NCI-H146 treated with DMSO at 0.1 percent for 48 hours (cell line): ENCODE data around the gene ACVR1C.
A peak's percentile ranks its signal among the peaks of the same experiment; 100 is the strongest.

Experiments
- DNase-seq: peaks from one replicate; lab custom pipeline; 2025; ENCODE audit not compliant: unreplicated experiment; lab: John Stamatoyannopoulos, UW

The ACVR1C gene

DNA sequence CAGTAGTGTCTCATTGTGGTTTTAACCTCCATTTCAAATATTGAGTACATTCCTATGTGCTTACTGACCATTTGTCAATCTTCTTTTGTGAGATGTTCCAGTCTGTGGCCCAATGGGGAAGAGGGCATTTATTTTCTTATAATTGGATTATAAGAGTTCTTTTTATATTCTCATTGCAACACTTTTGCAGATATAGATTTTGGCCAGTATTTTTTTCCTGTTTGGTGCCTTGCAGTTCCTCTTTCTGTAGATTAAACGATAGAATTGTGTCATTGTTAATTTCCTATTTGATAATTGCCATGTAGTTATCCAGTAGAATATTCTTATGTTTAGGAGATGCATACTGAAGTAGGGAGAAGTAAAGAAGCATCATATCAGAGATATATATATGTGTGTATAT, 128.3 kb downstream of the ACVR1C start:
- no peak for DNase-seq

DNA sequence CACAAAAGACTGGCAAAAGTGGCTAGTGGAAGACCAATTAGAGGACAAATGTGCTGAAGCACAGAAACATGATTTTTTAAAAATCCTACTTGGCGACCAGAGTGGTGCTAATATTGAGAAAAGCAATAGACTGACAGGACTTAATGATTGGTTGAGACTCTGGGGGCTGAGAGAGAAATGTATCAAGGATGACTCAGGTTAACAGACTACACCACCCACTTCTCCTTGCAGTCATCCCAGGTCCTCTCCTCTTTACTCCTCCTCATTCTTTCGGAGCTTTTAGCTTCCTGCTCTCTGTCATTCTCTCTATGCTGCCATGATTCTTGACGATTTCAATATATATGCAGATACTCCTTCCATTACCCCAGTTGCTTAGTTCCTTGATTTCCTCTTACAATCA, 130.2 kb downstream of the ACVR1C start:
- DNase-seq: no peak

DNA sequence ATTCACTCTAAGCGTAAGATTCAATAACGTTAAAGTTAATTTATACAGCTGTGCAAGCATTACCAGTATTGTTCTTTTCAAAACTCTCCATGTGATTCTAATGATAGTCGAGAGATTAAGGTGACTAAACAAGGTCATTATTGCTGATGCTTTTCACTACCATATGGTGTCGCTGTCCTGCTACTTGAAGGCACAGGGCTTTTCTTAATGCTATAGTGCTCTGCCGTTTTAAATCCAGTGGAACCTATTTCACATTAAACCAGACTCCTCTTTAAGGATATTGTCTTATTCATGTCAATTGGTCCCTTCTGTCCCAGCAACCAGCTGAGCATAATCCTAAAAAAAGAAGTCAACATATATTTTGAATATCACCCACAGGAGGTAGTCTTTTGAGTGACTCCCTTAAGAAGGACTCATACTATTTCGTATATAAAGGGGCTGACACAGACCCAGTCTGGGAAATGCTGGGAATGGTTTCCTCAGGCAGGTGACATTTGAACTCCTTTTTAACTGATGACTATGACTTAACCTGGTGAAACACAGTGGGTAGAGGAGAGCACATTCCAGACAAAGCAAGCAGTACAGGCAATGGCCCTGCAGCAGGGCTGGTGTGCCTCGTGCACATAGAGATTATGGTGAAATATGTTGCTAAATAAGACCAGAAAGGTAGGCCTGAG, 130.9 kb downstream of the ACVR1C start:
- DNase-seq: peak; percentile 45

DNA sequence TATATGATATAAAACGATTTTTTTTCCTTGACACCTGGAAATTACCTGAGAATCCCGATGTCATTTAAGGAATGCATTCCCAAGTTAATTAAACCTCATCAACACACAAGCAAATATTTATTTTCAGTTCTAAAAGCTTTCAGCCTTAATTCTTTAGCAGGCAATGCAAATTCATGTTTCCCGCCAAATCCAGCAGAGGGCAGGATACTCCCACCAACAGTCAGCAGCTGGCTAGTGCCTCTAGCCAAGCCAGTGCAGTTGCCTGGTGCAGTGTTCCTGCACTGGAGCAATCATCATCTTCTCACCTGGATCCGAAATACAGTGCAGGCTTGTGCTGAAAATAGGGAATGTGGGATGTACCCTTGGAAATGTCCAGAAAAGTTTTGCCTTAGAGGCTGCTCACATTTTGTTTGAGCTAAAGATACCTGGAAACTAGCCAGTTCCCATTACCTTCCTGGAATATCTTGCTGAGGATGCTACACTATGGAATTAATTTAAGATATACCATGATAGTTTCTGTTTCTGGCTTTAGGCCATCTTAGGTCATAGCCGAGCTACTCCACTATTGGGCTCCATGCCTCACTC, 136.4 kb downstream of the ACVR1C start:
- peak; percentile 23 for DNase-seq

DNA sequence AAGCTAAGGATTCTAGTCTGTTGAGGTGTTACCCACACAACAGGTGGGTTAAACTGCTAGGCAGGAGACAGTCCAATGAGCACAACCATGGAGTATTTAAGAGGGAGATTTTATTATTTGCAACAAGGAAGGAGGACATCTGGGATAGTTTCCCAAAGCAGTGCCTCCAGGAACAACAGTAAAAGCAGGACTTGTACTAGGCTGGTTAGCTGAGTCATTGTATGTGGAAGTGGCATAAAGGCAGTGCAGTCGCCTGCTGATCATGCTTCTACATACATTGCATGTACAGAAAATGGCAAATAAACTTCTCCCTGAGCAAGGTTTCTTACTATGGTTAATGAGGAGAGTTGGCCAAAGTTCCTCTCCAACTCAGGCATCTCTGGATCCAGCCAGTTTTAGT, 138.7 kb downstream of the ACVR1C start:
- DNase-seq: no peak

DNA sequence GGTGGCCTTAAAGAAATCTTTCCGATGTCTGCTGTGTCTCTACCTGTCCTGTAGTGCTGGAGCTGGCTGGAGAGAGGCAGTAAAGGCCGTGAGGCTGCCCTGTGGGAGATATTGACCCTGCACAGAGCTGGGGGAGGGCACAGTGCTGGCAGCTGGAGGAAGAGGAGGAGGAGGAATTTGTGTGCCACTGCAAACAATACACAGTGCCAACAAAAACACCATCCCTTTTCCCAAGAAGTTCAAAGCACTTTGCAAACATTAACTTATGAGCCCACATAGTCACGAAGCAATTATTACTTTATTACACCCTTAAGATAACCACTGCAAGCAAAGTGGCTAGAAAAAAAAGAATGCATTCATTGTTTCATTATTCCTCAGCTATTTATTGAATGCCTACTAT, 139.8 kb downstream of the ACVR1C start:
- DNase-seq: no peak

DNA sequence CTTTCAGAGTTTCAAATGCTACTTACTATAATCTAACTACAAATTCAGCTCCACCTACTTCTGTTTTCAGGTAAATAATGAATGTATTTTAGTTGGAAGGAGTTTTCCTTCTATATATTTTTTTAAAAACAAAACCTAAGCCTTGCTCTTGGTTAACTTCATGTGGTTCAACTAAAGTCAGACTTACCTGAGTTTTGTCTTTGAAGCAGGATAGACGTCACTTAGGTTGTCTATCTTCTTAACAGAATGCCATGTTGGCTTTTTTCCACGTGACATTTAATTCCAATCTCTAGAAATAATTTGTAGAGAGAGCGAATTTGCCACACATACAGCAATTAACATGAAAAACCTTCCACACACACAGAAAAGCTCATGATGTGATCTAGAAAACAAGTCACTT, 140.9 kb downstream of the ACVR1C start:
- DNase-seq: no peak

DNA sequence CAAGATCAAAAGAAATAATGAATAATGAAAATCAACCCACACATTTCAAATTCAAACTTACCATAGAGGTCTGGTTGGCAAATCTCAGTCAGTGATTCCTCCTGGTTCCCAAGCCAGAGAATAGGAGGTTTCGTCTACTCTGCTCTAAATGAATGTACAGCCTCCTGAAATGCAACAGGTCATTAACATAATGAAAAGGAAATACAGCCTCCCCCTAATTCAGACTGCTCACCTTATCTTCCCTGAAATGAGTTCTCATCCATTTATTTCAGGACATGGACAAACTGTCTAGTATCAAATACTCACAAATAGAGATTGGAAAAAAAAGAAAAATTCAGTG, 141.4 kb downstream of the ACVR1C start:
- DNase-seq: no peak

DNA sequence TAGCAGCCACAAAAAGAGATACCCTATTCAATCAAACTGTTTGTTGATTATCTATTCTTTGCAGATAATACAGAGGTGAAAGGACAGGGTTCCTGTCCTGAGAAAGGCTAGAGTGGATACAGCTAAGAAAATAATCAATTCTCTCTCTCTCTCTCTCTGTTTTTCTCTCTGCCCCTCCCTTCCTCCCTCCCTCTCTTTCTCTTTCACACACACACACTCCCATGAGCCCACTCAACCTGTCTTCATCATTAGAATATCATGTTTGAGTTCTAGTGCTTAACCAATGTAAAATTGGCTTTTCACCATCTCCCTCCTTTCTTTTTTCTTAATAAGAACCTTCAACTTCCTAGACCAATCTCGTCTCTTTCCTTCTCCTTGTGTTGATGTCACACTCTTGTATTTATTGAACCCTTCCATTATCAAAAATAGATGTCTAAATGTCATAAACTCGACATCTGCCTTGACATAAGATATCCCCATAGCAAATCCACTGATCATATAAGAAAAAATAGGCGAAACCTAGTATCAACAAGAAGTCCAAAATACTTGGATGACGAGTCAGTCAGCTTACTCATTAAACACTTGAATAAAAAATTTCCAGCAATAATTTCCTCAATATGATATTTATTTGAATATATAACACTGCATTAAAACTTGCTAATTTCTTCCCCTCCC, 141.9 kb downstream of the ACVR1C start:
- no peak for DNase-seq

DNA sequence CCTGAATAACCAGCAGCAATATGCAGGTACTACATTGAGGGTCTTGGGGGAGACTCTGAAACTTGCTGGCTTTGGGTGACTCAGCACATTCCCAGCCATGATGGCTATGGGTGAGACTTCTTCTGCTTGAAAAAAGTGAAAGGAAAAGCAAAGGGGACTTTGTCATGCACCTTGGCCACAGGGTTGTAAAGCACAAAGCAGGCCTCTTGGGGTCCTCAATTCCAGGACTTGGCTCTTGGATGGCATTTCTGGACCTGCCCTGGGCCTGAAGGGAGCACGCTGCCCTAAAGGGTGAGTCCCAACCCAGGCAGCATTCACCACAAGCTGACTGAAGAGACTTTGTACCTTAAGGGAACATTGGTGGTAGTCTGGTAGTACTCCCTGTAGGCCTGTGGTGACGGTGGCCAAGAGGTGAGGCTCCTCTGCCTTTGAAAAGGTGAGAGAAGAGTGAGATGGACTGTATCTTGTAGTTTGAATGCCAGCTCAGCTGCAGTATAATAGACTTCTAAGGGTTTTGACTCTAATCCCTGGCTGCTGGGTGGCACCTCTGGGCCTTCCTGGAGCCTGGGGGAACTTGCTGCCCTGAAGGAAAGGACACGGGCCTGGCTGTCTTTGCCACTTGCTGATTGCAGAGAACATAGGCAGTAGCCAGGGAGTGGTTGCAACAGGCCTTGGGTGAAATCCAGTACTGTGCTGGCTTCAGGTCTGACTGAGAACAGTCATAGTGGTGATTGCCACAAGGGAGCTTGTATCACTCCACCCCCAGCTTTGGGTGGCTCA, 148.3 kb downstream of the ACVR1C start:
- DNase-seq: no peak

DNA sequence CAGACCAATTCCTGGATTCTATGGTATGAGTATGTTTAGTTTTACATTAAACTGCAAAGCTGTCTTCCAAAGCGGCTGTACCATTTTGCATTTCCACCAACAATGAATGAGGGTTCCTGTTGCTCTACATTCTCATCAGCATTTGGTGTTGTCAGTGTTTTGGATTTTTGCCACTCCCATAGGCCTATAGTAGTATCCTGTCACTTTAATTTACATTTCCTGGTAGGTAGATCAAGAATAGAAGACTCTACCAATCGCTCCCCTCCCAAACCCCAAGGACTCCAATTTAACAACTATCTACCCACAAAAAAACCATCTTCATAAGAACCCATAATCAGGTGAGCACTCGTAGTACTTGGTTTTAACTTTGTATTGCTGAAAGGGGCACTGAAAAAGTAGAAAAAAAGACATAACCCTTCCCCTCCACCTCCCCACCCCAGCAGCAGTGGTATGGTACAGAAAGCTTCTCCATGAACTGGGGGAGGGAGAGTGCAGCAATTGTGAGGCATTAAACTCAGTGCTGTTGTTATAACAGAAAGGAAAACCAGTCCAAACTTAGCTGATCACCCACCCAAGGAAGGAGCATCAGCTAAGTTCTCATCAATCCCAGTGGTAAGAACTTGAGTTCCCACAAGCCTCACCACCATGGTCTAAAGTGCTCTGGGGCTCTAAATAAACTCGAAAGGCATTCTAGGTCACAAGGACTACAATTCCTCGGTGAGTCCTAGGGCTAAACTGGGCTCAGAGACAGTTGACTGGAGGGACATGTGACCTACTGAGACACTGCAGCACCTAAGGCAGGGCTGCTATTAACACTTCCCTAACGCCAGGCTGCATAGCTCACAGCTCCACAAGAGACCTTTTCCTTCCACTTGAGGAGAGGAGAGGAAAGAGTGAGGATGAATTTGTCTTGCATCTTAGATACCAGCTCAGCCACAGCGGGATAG, 149.3 kb downstream of the ACVR1C start:
- no peak for DNase-seq

DNA sequence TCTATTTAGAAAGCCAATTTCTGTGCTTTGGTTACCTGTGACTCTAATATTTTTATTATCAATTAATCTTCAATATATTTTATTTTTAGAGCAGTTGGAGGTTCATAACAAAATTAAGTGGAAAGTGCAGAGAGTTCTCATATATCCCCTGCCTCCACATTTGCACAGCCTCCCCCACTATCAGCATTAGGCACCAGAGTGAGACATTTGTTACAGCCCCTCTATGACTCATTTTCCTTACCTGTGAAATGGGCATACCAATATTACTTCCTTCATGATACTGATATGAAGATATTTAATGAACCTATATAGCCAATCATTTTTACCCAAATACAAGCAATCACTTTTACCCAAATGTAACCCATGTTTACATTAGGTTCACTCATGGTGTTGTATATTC, 150.7 kb downstream of the ACVR1C start:
- no peak for DNase-seq

DNA sequence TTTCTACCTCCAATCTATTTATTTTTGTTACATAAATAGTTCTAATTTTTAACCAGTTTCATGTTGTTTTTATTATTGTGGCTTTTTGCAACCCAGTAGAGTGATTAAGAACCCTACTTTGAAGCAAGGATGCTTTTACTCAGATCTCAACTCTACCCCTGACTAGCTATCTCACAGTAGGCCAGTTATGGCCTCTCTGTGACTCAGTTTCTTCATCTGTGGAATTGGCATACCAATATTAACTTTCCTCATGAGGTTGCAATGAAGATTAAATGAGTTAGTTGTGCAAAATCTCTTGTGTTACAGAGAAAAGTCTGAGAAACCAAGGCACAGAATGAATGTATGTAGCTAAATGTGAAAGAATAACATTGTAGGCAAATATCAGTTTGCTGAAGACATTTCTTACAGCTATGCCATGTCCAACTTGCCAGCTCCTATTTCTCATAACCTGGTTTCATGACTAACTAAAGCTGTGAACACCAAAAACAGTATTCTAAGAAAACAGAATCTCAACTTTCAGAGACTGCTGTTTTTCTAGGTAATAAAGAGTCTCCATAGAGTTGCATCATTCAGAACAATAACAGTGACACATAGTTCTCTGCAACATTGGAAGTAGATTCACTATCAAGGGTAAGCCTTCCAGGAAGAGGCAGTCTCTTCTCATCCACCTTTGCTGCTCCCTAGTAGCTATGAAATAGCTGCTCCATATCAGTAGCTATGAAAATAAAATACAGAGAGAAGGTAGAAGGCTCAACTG, 151.5 kb downstream of the ACVR1C start:
- no peak for DNase-seq
